Measurements from ENCODE around the gene CHERP. TPM values are rescaled to one million over a fixed set of nuclear protein-coding genes. Genes with fewer than 3 reads are reported as not detected.

The CHERP gene
- total and polyA plus RNA-seq, 2 of the 4 experiments (the other 2 are of a cell fraction): 0.54 to 13.5 TPM

- in situ Hi-C loops (cut with MboI; ENCODE audit: low sequenced_read_pairs): no loop called here
- Histone ChIP-seq H4K91ac (ENCODE audit: insufficient read depth, low read depth, low read length) (no peak overlapping the region), H3K4me2 (ENCODE audit: low read depth, low read length) (peak overlapping the region; percentile 100), H3K18ac (ENCODE audit: low read depth, low read length) (no peak overlapping the region), H3K9ac (ENCODE audit: low read depth, low read length) (peak overlapping the region; percentile 50), H3K4me1 (ENCODE audit: control insufficient read depth, insufficient read depth, low read length) (peaks cover 6% of the 10 kb centered on the region; the same call in 1 of the 2 replicates), H4K20me1 (ENCODE audit: insufficient read depth, low read length) (peaks cover 44% of the 10 kb centered on the region), H2BK120ac (ENCODE audit: low read depth, low read length) (no peak overlapping the region), H2BK15ac (ENCODE audit: low read depth, low read length) (no peak overlapping the region), H3K14ac (replicated peaks; ENCODE audit: low read depth, low read length) (peak overlapping the region; percentile 58), H3K27me3 (ENCODE audit: control insufficient read depth, insufficient read depth, low read length) (no peaks in the 10 kb centered on the region), H2AK9ac (replicated peaks; ENCODE audit: low read depth, low read length, poor library complexity) (peak overlapping the region; percentile 51), H3K56ac (ENCODE audit: extremely low read depth, insufficient read depth, low read length) (no peak overlapping the region), H2BK5ac (ENCODE audit: low read depth, low read length, poor library complexity, severe bottlenecking) (no peak overlapping the region), H4K8ac (ENCODE audit: low read depth in 2 of 2, low read length in 2 of 2) (no peak overlapping the region), H3K9me1 (ENCODE audit: insufficient read depth, low read length) (no peaks in the 10 kb centered on the region; the same call in 1 of the 2 replicates), H3K36me3 (ENCODE audit: control insufficient read depth, insufficient read depth, low read length) (no peaks in the 10 kb centered on the region), H2AK5ac (ENCODE audit: low read depth, low read length) (peak overlapping the region; percentile 40; the same call in 1 of the 2 replicates), H4K5ac (ENCODE audit: low read depth, low read length) (no peak overlapping the region), H3K9me3 (ENCODE audit: control insufficient read depth, insufficient read depth, low read length) (no peaks in the 10 kb centered on the region), H3K27ac (ENCODE audit: insufficient read depth, low read length) (peak overlapping the region; percentile 10; the same call in 1 of the 2 replicates), H2BK20ac (ENCODE audit: low read depth, low read length) (no peak overlapping the region), H3K79me1 (ENCODE audit: low read depth in 1 of 2, low read length in 2 of 2) (peaks cover 19 to 45% of the 10 kb centered on the region in 2 experiments), H2AFZ (replicated peaks; ENCODE audit: low read length, poor library complexity) (peak overlapping the region; percentile 89), H3K4me3 (ENCODE audit: insufficient read depth, low read depth, low read length) (peak overlapping the region; percentile 85), H3K23ac (ENCODE audit: low read depth, low read length) (peak overlapping the region; percentile 81), H3K4ac (ENCODE audit: low read depth, low read length) (peak overlapping the region; percentile 19; the same call in 1 of the 2 replicates)
- dilution Hi-C loops (cut with HindIII; ENCODE audit: low sequenced_read_pairs, unreplicated experiment): no loop called here
- peak; percentile 55 for DNase-seq
- 0% methylated on average over 14 of the region's 67 CpGs; no CpG with 5 or more reads in 1 of the 2 experiments for WGBS, 2 experiments (ENCODE audit: extremely low coverage in 2 of 2, insufficient read length in 1 of 2)
- POLR2A ChIA-PET (ENCODE audit: unreplicated experiment): interaction anchor here (0.5 kb wide), 1 partner anchor 10 kb away, joined by 8 read pairs; no protein-coding TSS in a partner anchor
- intact Hi-C loops (cut with micrococcal nuclease): loop anchor here (5.0 kb wide), 1 partner anchor 34 kb away; no protein-coding TSS in a partner anchor
- TF ChIP-seq MAFK (IDR thresholded peaks at IDR 0.05; ENCODE audit: low read depth, low read length): no peak
- TF ChIP-seq RCOR1 (IDR thresholded peaks at IDR 0.05; ENCODE audit: insufficient replicate concordance, low read length): no peak
- no peak for TF ChIP-seq MAZ (IDR thresholded peaks at IDR 0.05; ENCODE audit: borderline replicate concordance, low read depth, low read length)
- TF ChIP-seq MXI1 (IDR thresholded peaks at IDR 0.05; ENCODE audit: borderline replicate concordance, low read depth, low read length): no peak; the same call in 1 of the 2 replicates
- TF ChIP-seq USF2 (IDR thresholded peaks at IDR 0.05; ENCODE audit: low read depth, low read length): peak; percentile 29; the same call in 1 of the 2 replicates
- BruUV-seq (replicated peaks): no TSS peak
- CTCF ChIA-PET: no interaction called here
- peak; percentile 21 for ATAC-seq (ENCODE audit: low read depth)
Observed at GRCh38 chr19:16470911-16471811, 71.1 kb downstream of the CHERP start.
